Glomerular endothelial cell (primary cell): ENCODE data around the gene IRF9. TPM values are rescaled to one million over a fixed set of nuclear protein-coding genes. Genes with fewer than 3 reads are reported as not detected.
"Not testable (repeated sequence)": the region's sequence is repeated elsewhere in the genome, so short reads cannot be mapped to it uniquely, and the experiment has no call there.

Experiments used
- DNase-seq: peaks from one replicate; pipeline ENCODE4 v3.0.0-alpha.2; 2011; ENCODE audit warnings: low read depth, low spot score; ENCODE audit errors: extremely low read depth
- total RNA-seq: library from RNA; depleted of rRNA; stranded (reverse); fragments of >200 nt; gene quantifications from 2 replicates; pipeline ENCODE4 v1.2.3, GENCODE V29; 2015

The IRF9 gene
- total RNA-seq, 1 donor from 2014 or later, result 73.1 TPM

- DNase-seq, result no peak
Measured at GRCh38 chr14:24190416-24190815, 29.4 kb downstream of the IRF9 start.

- DNase-seq, result no peak
Measured at GRCh38 chr14:24192933-24193332, 31.9 kb downstream of the IRF9 start.

GRCh38 chr14:24194186-24194872 lies 33.3 kb downstream of the IRF9 start:
- no peak for DNase-seq

- DNase-seq, result no peak
Measured at GRCh38 chr14:24194873-24195185, 33.8 kb downstream of the IRF9 start.

- no peak for DNase-seq
Measured at GRCh38 chr14:24195186-24196070, 34.4 kb downstream of the IRF9 start, which contains the start of gene TM9SF1. TSS of gene TM9SF1 (minus strand) at chr14:24195441. CDS start at chr14:24195019, 422 bp downstream.

GRCh38 chr14:24196071-24197055 lies 35.3 kb downstream of the IRF9 start:
- DNase-seq, result no peak

- DNase-seq, result no peak
Measured at GRCh38 chr14:24197056-24197450, 36.0 kb downstream of the IRF9 start.

GRCh38 chr14:24198814-24199524 lies 37.9 kb downstream of the IRF9 start:
- DNase-seq, result no peak

GRCh38 chr14:24202538-24202937 lies 41.5 kb downstream of the IRF9 start:
- not testable (repeated sequence) for DNase-seq

GRCh38 chr14:24203249-24203886 lies 42.3 kb downstream of the IRF9 start:
- not testable (repeated sequence) for DNase-seq

GRCh38 chr14:24204163-24205146 lies 43.4 kb downstream of the IRF9 start:
- DNase-seq, result no peak

GRCh38 chr14:24206260-24207103 lies 45.4 kb downstream of the IRF9 start:
- DNase-seq, result no peak

- DNase-seq, result no peak
Measured at GRCh38 chr14:24207104-24207551, 46.1 kb downstream of the IRF9 start.

- DNase-seq, result no peak
Measured at GRCh38 chr14:24207625-24208024, 46.6 kb downstream of the IRF9 start.

- DNase-seq, result no peak
Measured at GRCh38 chr14:24211311-24211710, 50.2 kb downstream of the IRF9 start.

- DNase-seq, result peak; percentile 78
Measured at GRCh38 chr14:24212924-24213865, 52.1 kb downstream of the IRF9 start, which contains the start of gene CHMP4A. TSS of gene CHMP4A (minus strand) at chr14:24213488. CDS start at chr14:24213439, 49 bp downstream.
